Lower leg skin (tissue), 4 donors: ENCODE measurements around the gene CNOT4. TPM values are rescaled to one million over a fixed set of nuclear protein-coding genes. Genes with fewer than 3 reads are reported as not detected.

ENCODE experiments used
- DNase-seq, 2 donors: peaks; one replicate each; pipeline ENCODE4 v3.0.0-alpha.2; 2019; ENCODE audit warnings: low spot score in 2 of 2
- H3K4me3 ChIP-seq: fragments of 200-600 bp; sonication (generic); 2 replicates; pipeline ENCODE4 v1.5.1; 2017; ENCODE audit warnings: mild to moderate bottlenecking, low read depth; ENCODE audit not compliant: poor library complexity, severe bottlenecking
- POLR2A ChIP-seq, 2 donors: fragments of 450-650 bp; IDR thresholded peaks; one replicate each; pipeline ENCODE4 v1.6.1; 2016 to 2017; ENCODE audit warnings: antibody characterized with exemption in 2 of 2, mild to moderate bottlenecking in 1 of 2, moderate library complexity in 1 of 2
- WGBS, 2 donors: methylation state at CpG; one replicate each; pipeline ENCODE4 v1.1.5; 2018; 5-methylcytosine and 5-hydroxymethylcytosine counted together
- intact Hi-C: fragments of 100-400 bp; cut with DNase I; formaldehyde crosslinking; loops from one replicate; pipeline ENCODE4 v1.15.0; 2023; ENCODE audit warnings: low total_unique reads
- total RNA-seq, 4 donors: library from RNA; depleted of rRNA; stranded (reverse); fragments of >200 nt; gene quantifications; one replicate each; pipeline ENCODE4 v1.1.0, GENCODE V29; 2016
- TF ChIP-seq, protein P1 (sequence below), 3 donors: fragments of 450-650 bp; IDR thresholded peaks; one replicate each; pipeline ENCODE4 v1.5.1; 2016; ENCODE audit warnings: antibody characterized with exemption in 3 of 3, mild to moderate bottlenecking in 3 of 3, moderate library complexity in 2 of 3

CNOT4 gene
- total RNA-seq, 4 donors from 2014 or later = 13.4 to 20.4 (median 16.4) TPM

DNA sequence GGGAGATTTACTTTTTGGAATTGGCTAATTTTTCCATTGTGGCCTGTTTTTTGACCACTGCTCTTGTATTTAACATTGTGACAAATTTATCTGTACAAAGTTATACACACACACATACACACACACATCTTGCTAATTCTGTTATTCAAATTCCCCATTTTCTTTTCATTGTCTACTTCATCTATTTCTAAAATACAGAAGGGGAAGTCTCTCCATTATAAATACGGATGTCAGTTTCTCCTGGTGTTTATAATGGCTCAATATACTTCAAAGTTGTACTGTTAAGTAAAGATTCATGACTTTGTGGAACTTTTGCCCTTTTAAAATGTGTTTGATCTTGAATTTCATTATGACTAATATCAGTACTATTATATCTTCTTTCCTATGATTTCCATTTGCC is 81.0 kb downstream of the CNOT4 start:
- 62 to 70% methylated on average over 1 of the region's 1 CpG for WGBS, 2 donors
- no peak for DNase-seq
- intact Hi-C loops = no loop called here

DNA sequence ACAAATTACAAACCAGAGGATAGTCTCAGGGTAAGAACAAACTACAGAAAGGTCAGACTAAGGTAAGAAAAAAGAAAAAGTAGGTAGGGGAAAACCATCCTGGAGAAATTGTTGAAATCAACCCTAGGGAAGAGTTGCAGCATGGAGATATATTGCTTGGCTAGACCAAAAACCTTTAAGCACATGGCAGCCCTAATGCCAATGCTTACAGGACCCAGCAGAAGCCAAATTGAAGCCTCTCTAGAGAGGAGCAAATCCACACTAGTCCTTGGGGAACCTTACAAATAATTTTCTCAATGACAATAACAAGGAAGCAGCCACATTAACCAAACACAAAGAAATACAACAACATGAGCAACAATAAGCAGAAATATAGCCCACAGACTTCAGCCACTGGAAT is 81.9 kb downstream of the CNOT4 start:
- intact Hi-C loops = no loop called here
- H3K4me3 ChIP-seq = no peak overlapping the region
- TF ChIP-seq, protein P1, sequence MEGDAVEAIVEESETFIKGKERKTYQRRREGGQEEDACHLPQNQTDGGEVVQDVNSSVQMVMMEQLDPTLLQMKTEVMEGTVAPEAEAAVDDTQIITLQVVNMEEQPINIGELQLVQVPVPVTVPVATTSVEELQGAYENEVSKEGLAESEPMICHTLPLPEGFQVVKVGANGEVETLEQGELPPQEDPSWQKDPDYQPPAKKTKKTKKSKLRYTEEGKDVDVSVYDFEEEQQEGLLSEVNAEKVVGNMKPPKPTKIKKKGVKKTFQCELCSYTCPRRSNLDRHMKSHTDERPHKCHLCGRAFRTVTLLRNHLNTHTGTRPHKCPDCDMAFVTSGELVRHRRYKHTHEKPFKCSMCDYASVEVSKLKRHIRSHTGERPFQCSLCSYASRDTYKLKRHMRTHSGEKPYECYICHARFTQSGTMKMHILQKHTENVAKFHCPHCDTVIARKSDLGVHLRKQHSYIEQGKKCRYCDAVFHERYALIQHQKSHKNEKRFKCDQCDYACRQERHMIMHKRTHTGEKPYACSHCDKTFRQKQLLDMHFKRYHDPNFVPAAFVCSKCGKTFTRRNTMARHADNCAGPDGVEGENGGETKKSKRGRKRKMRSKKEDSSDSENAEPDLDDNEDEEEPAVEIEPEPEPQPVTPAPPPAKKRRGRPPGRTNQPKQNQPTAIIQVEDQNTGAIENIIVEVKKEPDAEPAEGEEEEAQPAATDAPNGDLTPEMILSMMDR (IDR thresholded peaks at IDR 0.05) = no peak
- TF ChIP-seq POLR2A (IDR thresholded peaks at IDR 0.05) = no peak
- DNase-seq = no peak

More for the DNA sequence above, 81.0 kb downstream of the CNOT4 start:
- H3K4me3 ChIP-seq = no peak overlapping the region
- TF ChIP-seq POLR2A (IDR thresholded peaks at IDR 0.05) = no peak
- TF ChIP-seq, protein P1 (IDR thresholded peaks at IDR 0.05) = no peak

DNA sequence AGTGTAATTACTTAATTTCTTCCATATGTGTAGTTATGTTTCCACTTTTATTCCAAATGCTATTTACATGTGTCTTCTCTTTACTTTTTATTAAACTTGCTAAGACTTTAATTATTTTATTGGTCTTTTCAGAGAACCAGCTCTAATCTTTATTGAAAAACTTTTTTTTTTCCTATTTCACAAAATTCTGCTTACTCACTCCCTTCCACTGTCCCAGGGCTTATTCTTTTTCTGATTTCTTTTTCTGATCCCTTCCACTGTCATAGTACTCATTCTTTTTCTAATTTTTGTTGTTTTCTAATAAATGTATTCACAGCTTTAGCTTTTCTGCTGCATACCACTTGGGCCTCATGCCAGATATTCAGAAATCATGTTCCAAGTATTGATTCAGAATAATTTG is 82.7 kb downstream of the CNOT4 start:
- intact Hi-C loops = no loop called here
- H3K4me3 ChIP-seq = no peak overlapping the region
- TF ChIP-seq, protein P1 (IDR thresholded peaks at IDR 0.05) = no peak
- TF ChIP-seq POLR2A (IDR thresholded peaks at IDR 0.05) = no peak
- DNase-seq = no peak

DNA sequence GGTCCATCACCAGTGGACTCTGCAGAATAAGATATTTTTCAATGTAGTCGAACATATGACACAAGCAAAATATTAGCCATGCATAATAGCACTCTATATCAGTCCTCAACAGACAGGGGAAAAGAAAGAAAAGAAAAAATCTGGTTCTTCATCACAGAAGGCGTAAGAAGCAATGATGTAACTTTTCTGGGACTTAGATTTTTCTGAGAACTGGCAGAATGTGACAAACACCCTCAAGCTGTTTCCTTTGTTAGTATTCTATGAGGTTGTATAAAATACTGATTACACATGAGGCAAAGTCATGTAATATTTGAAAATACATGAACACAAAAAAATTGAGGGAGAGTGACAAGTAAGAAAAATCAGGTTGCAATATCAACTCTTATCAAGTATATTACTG is 84.9 kb downstream of the CNOT4 start:
- 85 to 91% methylated on average over 2 of the region's 2 CpGs for WGBS, 2 donors
- intact Hi-C loops = no loop called here
- TF ChIP-seq, protein P1 (IDR thresholded peaks at IDR 0.05) = no peak
- TF ChIP-seq POLR2A (IDR thresholded peaks at IDR 0.05) = no peak

DNA sequence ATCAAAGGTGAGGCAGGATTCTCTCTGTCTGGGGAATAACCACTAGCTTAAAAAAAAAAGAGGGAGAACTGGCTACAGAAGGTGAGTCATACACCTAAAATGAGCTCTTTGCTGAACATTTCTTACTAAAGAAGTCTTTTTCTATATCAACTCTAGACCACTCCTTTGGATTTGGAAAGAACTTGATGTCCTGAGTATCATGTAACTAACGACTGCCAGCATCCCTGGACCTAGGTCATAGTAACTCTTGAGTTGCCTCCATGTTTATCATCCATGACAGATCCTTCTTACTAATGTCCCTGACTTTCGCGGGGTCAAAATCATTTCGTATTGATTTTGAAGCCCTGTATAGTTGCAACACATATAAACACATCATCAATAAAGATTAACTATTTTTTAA is 89.1 kb downstream of the CNOT4 start:
- 86 to 94% methylated on average over 4 of the region's 4 CpGs for WGBS, 2 donors
- intact Hi-C loops = no loop called here

More for the DNA sequence above, 84.9 kb downstream of the CNOT4 start:
- DNase-seq = no peak
- no peak overlapping the region for H3K4me3 ChIP-seq

DNA sequence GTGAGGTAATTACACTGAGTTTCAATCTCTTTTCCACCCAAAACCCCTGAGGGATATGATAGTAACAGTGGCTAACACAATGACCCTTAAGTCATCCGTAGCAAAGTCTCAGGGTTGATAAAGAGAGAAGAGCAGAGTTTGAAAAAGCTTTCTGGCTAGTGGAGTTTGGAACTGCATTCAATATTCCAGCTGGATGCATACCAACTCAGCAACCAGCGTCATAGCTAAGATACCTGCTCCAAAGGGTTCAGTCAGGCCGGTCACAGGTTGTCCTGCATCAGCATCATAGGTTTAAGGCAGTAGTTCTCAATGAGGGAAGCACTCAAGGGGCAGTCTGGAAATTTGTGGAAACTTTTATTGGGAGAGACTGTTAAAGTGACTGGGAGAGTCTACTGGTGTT is 93.5 kb downstream of the CNOT4 start:
- intact Hi-C loops = no loop called here
- WGBS, 2 donors = 91 to 98% methylated on average over 3 of the region's 3 CpGs
- no peak for DNase-seq
- H3K4me3 ChIP-seq = no peak overlapping the region
- TF ChIP-seq, protein P1 (IDR thresholded peaks at IDR 0.05) = no peak
- no peak for TF ChIP-seq POLR2A (IDR thresholded peaks at IDR 0.05)

More for the DNA sequence above, 89.1 kb downstream of the CNOT4 start:
- TF ChIP-seq, protein P1 (IDR thresholded peaks at IDR 0.05) = no peak
- no peak for TF ChIP-seq POLR2A (IDR thresholded peaks at IDR 0.05)
- no peak overlapping the region for H3K4me3 ChIP-seq
- no peak for DNase-seq
